ENCODE measurements around the gene KDM4C.

Gene KDM4C

DNA sequence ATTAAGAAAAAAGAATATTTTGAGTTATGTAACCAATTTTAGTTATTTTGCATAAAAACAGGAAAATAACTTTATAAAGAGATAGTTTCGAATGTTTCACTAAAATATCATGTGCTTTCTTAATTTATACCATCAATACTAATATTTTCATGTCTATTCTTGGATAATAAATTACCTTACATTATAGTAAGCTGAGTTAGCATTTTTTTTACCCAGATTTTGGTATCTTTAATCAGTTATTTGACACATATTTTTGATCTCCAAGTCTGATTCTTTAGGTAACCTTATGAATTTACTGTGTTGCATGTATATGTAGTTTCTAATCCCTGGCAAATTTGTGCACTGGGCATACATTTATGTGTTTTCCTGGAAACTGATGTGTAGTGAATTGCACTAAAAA lies 138.0 kb downstream of the KDM4C start:
- no peak for DNase-seq (ENCODE audit: low read depth)
- no peak overlapping the region for H3K4me3 ChIP-seq (ENCODE audit: control insufficient read depth, low read depth, low read length)
- TF ChIP-seq, protein P1, sequence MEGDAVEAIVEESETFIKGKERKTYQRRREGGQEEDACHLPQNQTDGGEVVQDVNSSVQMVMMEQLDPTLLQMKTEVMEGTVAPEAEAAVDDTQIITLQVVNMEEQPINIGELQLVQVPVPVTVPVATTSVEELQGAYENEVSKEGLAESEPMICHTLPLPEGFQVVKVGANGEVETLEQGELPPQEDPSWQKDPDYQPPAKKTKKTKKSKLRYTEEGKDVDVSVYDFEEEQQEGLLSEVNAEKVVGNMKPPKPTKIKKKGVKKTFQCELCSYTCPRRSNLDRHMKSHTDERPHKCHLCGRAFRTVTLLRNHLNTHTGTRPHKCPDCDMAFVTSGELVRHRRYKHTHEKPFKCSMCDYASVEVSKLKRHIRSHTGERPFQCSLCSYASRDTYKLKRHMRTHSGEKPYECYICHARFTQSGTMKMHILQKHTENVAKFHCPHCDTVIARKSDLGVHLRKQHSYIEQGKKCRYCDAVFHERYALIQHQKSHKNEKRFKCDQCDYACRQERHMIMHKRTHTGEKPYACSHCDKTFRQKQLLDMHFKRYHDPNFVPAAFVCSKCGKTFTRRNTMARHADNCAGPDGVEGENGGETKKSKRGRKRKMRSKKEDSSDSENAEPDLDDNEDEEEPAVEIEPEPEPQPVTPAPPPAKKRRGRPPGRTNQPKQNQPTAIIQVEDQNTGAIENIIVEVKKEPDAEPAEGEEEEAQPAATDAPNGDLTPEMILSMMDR (conservative IDR thresholded peaks at IDR 0.05; ENCODE audit: control insufficient read depth, insufficient read depth, low read depth, low read length): no peak

DNA sequence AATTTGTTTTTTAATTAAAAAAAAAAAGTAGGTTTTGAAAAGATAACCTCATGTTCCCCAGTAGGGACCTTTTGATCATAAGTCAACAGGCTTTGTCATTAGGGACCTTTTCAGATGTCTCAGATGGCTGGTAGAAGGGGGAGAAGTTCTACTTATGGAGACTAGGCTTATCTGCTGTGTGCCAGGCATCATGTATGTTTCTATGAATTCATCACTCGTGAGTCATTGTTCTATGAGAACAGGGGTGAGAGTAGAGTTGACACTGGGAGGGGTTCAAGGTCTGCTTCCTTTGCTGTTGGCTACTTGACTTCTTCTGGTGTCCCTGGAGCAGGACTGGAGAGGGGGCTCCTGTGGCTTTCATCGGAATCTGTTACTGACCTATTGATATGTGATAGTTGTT lies 138.8 kb downstream of the KDM4C start:
- TF ChIP-seq, protein P1 (conservative IDR thresholded peaks at IDR 0.05; ENCODE audit: control insufficient read depth, insufficient read depth, low read depth, low read length): no peak
- no peak overlapping the region for H3K4me3 ChIP-seq (ENCODE audit: control insufficient read depth, low read depth, low read length)
- peak; percentile 56 for DNase-seq (ENCODE audit: low read depth)

DNA sequence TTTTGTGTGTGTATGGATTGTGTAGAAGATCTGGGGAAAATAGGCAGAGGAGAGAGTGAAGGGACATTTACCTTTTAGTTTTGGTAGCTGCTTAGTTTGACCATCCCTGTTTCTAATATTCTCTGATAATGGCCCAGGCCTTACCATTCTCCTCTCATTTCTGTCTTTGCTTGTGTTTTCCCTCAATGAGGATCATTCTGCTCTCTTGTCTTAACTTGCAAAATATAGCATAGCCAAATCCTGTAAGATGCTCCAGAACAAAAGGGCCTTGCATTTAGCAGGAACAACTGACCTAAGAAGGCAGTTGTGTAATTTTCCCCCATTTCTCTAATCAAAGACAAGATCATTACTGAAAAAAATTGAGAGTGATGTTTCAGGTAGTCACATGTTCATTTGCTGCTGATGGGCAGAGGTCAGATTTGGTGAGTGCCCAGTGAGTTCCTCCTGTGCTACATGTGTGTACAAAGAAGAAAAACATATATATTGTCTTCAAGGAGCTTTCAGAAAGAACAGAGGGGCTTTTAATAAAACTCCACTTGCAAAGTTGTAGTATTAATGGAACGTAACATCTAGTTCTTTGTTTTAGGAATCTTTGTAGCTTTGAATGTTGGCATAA lies 139.5 kb downstream of the KDM4C start:
- no peak for DNase-seq (ENCODE audit: low read depth)

DNA sequence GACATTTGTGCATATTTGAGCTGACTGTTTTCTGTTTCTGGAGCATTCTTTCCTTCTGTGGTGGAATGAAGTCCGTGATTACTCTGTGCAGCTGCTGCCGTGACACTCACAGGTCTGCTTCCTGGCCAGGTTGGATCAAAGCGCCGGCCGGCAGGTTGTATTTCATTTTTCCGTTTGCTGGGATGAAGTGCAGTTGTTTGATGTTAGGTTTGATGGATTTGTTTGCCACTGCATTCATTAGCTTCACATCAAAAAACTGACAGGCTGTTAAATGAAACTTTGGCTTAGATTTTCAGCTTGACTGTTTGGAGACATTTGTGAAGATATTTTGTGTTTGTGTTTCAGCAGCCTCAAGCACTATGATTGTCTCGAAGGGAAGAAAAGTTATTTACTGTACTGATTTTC lies 140.1 kb downstream of the KDM4C start:
- H3K4me3 ChIP-seq (ENCODE audit: control insufficient read depth, low read depth, low read length): no peak overlapping the region
- TF ChIP-seq, protein P1 (conservative IDR thresholded peaks at IDR 0.05; ENCODE audit: control insufficient read depth, insufficient read depth, low read depth, low read length): no peak
- no peak for DNase-seq (ENCODE audit: low read depth)

More for the DNA sequence above, 139.5 kb downstream of the KDM4C start:
- TF ChIP-seq, protein P1 (conservative IDR thresholded peaks at IDR 0.05; ENCODE audit: control insufficient read depth, insufficient read depth, low read depth, low read length): no peak
- H3K4me3 ChIP-seq (ENCODE audit: control insufficient read depth, low read depth, low read length): no peak overlapping the region

DNA sequence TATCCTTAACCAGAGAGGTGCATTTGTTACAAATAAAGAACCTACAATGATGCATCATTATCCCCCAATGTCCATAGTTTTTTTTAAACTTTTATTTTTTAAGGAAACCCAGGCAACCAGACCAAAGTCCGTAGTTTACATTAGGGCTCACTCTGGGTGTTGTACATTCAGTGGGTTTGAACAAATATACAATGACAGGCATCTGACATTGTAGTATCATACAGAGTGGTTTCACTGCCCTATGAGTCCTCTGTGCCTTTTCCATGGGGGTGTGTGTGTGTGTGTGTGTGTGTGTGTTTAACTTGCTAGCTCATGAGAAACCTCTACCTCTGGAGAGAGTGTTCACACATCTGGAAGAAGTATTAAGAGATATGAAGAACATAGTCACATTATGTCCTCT lies 141.5 kb downstream of the KDM4C start:
- DNase-seq (ENCODE audit: low read depth): no peak
- TF ChIP-seq, protein P1 (conservative IDR thresholded peaks at IDR 0.05; ENCODE audit: control insufficient read depth, insufficient read depth, low read depth, low read length): no peak
- no peak overlapping the region for H3K4me3 ChIP-seq (ENCODE audit: control insufficient read depth, low read depth, low read length)

DNA sequence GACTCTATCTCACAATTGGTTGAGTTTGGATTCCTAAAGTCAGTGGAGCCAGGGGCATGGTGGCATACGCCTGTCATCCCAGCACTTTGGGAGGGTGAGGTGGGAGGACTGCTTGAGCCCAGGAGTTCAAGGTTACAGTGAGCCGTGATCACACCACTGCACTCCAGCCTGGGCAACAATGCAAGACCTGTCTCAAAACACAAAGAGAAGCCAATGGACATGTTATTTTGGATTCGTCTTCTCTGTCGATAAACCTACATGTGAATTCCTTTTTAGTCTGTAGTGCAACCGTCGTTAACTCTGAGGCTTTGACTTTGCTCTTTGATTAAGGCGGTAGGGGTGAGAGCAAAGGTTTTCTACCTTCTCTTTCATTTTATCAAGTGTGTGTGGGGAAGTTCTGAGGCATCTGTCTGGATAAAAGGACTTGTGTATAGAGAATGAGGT lies 142.7 kb downstream of the KDM4C start:
- TF ChIP-seq, protein P1 (conservative IDR thresholded peaks at IDR 0.05; ENCODE audit: control insufficient read depth, insufficient read depth, low read depth, low read length): no peak
- no peak for DNase-seq (ENCODE audit: low read depth)

DNA sequence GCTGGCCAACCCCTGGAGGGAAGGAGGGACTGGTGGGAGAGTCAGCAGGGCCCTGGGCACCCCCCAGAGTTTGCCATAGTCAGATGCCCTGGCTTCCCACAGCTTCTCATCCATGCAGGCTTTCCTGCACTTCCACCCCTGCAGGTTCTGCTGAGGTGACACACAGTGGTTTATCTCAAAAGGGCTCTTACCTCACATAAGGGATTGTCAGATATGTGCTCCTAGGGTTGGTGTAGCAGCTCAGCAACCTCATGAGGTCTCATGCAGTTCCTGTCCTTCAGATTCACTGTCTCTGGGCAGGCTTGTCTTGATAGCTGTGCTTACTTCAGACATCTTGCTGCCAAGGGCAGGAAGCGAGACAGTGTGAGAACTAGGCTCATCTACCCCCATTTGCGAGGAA lies 143.4 kb downstream of the KDM4C start:
- TF ChIP-seq, protein P1 (conservative IDR thresholded peaks at IDR 0.05; ENCODE audit: control insufficient read depth, insufficient read depth, low read depth, low read length): no peak
- H3K4me3 ChIP-seq (ENCODE audit: control insufficient read depth, low read depth, low read length): no peak overlapping the region
- no peak for DNase-seq (ENCODE audit: low read depth)

More for the DNA sequence above, 142.7 kb downstream of the KDM4C start:
- no peak overlapping the region for H3K4me3 ChIP-seq (ENCODE audit: control insufficient read depth, low read depth, low read length)

Data from fibroblast of mammary gland (primary cell).